GM10847 (cell line): Measurements from ENCODE around the gene DLG2.

Experiments
- POLR2A ChIP-seq: IDR thresholded peaks from 2 replicates; pipeline ENCODE4 v1.6.1; 2011; ENCODE audit not compliant: insufficient read length; ENCODE audit errors: extremely low read depth

Gene DLG2

GRCh38 chr11:85414175-85414574 lies 213.0 kb downstream of the DLG2 start:
- TF ChIP-seq POLR2A, result no peak

- TF ChIP-seq POLR2A, result no peak
These were observed 219.5 kb downstream of the DLG2 start for GRCh38 chr11:85407648-85408047.

GRCh38 chr11:85406841-85407240 lies 220.3 kb downstream of the DLG2 start:
- no peak for TF ChIP-seq POLR2A

- TF ChIP-seq POLR2A, result no peak
These were observed 220.8 kb downstream of the DLG2 start for GRCh38 chr11:85406316-85406715.

GRCh38 chr11:85394283-85394682 lies 232.9 kb downstream of the DLG2 start:
- no peak for TF ChIP-seq POLR2A

- no peak for TF ChIP-seq POLR2A
These were observed 236.0 kb downstream of the DLG2 start for GRCh38 chr11:85391141-85391540.

GRCh38 chr11:85385547-85385946 lies 241.6 kb downstream of the DLG2 start:
- TF ChIP-seq POLR2A, result no peak

- no peak for TF ChIP-seq POLR2A
These were observed 242.0 kb downstream of the DLG2 start for GRCh38 chr11:85385111-85385510.

- no peak for TF ChIP-seq POLR2A
These were observed 248.1 kb downstream of the DLG2 start for GRCh38 chr11:85379066-85379465.

- TF ChIP-seq POLR2A, result no peak
These were observed 249.2 kb downstream of the DLG2 start for GRCh38 chr11:85377901-85378300.

- no peak for TF ChIP-seq POLR2A
These were observed 267.3 kb downstream of the DLG2 start for GRCh38 chr11:85359859-85360258.

- no peak for TF ChIP-seq POLR2A
These were observed 271.2 kb downstream of the DLG2 start for GRCh38 chr11:85355921-85356320.

- TF ChIP-seq POLR2A, result no peak
These were observed 278.2 kb downstream of the DLG2 start for GRCh38 chr11:85348945-85349344.

GRCh38 chr11:85347291-85347690 lies 279.9 kb downstream of the DLG2 start:
- no peak for TF ChIP-seq POLR2A

GRCh38 chr11:85346484-85346883 lies 280.7 kb downstream of the DLG2 start:
- no peak for TF ChIP-seq POLR2A

- no peak for TF ChIP-seq POLR2A
These were observed 308.6 kb downstream of the DLG2 start for GRCh38 chr11:85318573-85318972.

GRCh38 chr11:85316967-85317366 lies 310.2 kb downstream of the DLG2 start:
- no peak for TF ChIP-seq POLR2A

- no peak for TF ChIP-seq POLR2A
These were observed 313.4 kb downstream of the DLG2 start for GRCh38 chr11:85313741-85314140.
